ENCODE measurements around the gene DNER. TPM values are rescaled to one million over a fixed set of nuclear protein-coding genes. Genes with fewer than 3 reads are reported as not detected.

The DNER gene
- total and polyA plus RNA-seq, 2 donors (not counting 1 experiment from before 2014, with no cell fraction given) = not detected

DNA sequence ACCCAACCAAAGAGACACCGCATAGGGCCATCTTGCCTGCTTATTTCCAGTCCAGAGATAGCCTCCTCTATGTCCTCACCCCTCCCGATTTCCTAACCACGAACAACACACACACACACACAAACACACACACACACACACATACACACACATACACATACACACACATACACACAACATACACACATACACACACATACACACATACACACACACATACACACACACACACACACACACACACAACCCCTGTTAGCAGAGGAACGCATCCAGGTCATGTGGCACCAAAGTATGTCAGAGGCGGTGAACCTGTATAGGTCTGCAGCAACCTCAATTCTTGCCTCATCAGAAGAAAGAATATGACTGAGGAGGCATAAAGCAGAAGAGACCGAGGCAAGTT, 18.5 kb upstream of the DNER start:
- DNase-seq (no peak), ATAC-seq (ENCODE audit: low read depth) (no peak)
- Mint-ChIP-seq H3K9me3 (ENCODE audit: insufficient read depth) (peaks cover 6% of the 10 kb centered on the region), H3K4me1 (no peaks in the 10 kb centered on the region), H3K4me3 (no peak overlapping the region), H3K27me3 (peaks cover 17% of the 10 kb centered on the region), H3K27ac (no peak overlapping the region)
- H3K79me2 ChIP-seq (ENCODE audit: control insufficient read depth, insufficient read depth, low read length) = no peaks in the 10 kb centered on the region
- CTCF ChIA-PET = no interaction called here
- H3K4me2 ChIP-seq (replicated peaks; ENCODE audit: low read depth, low read length, poor library complexity, severe bottlenecking) = no peak overlapping the region
- H3K9ac ChIP-seq (ENCODE audit: low read length) = no peak overlapping the region
- WGBS (ENCODE audit: insufficient coverage) = 92% methylated on average over 4 of the region's 6 CpGs
- no peaks in the 10 kb centered on the region for H4K20me1 ChIP-seq (ENCODE audit: control insufficient read depth, insufficient read depth, low read length, poor library complexity, severe bottlenecking)
- POLR2A ChIA-PET = no interaction called here
- no peak overlapping the region for H3K27ac ChIP-seq (ENCODE audit: low read length in 2 of 2)
- no peak overlapping the region for H2AFZ ChIP-seq (ENCODE audit: insufficient read depth, low read depth, low read length, poor library complexity, severe bottlenecking)
- H3K4me3 ChIP-seq (ENCODE audit: control extremely low read depth in 1 of 5, extremely low read depth in 1 of 5, insufficient read depth in 1 of 5, low read depth in 2 of 5, low read length in 4 of 5) = no peak overlapping the region
- no peaks in the 10 kb centered on the region for H3K27me3 ChIP-seq (replicated peaks in 1 of 4; ENCODE audit: control extremely low read depth in 1 of 4, control insufficient read depth in 3 of 4, insufficient read depth in 4 of 4, low read length in 3 of 4)
- H3K9me3 ChIP-seq (ENCODE audit: control extremely low read depth in 1 of 3, control insufficient read depth in 2 of 3, insufficient read depth in 1 of 3, low read length in 2 of 3) = peaks cover 0 to 15% (median 12%) of the 10 kb centered on the region in 3 donors
- TF ChIP-seq, protein P1, sequence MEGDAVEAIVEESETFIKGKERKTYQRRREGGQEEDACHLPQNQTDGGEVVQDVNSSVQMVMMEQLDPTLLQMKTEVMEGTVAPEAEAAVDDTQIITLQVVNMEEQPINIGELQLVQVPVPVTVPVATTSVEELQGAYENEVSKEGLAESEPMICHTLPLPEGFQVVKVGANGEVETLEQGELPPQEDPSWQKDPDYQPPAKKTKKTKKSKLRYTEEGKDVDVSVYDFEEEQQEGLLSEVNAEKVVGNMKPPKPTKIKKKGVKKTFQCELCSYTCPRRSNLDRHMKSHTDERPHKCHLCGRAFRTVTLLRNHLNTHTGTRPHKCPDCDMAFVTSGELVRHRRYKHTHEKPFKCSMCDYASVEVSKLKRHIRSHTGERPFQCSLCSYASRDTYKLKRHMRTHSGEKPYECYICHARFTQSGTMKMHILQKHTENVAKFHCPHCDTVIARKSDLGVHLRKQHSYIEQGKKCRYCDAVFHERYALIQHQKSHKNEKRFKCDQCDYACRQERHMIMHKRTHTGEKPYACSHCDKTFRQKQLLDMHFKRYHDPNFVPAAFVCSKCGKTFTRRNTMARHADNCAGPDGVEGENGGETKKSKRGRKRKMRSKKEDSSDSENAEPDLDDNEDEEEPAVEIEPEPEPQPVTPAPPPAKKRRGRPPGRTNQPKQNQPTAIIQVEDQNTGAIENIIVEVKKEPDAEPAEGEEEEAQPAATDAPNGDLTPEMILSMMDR (IDR thresholded peaks at IDR 0.05) = no peak
- TF ChIP-seq EZH2 (IDR thresholded peaks at IDR 0.05; ENCODE audit: borderline replicate concordance, insufficient read depth, low read depth, low read length, poor library complexity, severe bottlenecking) = no peak
- H3K36me3 ChIP-seq (replicated peaks in 1 of 2; ENCODE audit: control extremely low read depth in 1 of 2, control insufficient read depth in 1 of 2, extremely low read depth in 1 of 2, insufficient read depth in 2 of 2, low read length in 1 of 2) = no peaks in the 10 kb centered on the region
- H3K4me1 ChIP-seq (ENCODE audit: control insufficient read depth in 2 of 2, insufficient read depth in 2 of 2, low read length in 2 of 2) = no peaks in the 10 kb centered on the region
- intact Hi-C loops (cut with micrococcal nuclease) = no loop called here

DNA sequence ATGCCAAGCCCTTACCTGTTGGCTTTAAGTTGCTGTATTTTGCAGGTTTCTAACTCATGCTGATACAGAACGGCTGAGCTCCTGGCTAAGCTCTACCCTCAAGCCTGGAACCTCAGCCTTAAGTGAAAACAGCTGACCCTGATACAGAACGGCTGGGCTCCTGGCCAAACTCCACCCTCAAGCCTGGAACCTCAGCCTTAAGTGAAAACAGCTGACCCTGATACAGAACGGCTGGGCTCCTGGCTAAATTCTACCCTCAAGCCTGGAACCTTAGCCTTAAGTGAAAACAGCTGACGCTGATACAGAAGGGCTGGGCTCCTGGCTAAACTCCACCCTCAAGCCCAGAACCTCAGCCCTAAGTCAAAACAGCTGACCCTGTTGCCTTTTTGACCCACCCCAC, 17.6 kb upstream of the DNER start:
- ChIA-PET POLR2A (no interaction called here), CTCF (no interaction called here)
- H3K4me1 ChIP-seq (ENCODE audit: control insufficient read depth in 2 of 2, insufficient read depth in 2 of 2, low read length in 2 of 2) = no peaks in the 10 kb centered on the region
- no peak overlapping the region for H2AFZ ChIP-seq (ENCODE audit: insufficient read depth, low read depth, low read length, poor library complexity, severe bottlenecking)
- ATAC-seq (ENCODE audit: low read depth) = no peak
- no peaks in the 10 kb centered on the region for H3K27me3 ChIP-seq (replicated peaks in 1 of 4; ENCODE audit: control extremely low read depth in 1 of 4, control insufficient read depth in 3 of 4, insufficient read depth in 4 of 4, low read length in 3 of 4)
- Mint-ChIP-seq H3K9me3 (ENCODE audit: insufficient read depth) (peaks cover under 1% of the 10 kb centered on the region), H3K27ac (no peak overlapping the region), H3K4me3 (no peak overlapping the region), H3K4me1 (no peaks in the 10 kb centered on the region), H3K27me3 (peaks cover 19% of the 10 kb centered on the region)
- 63% methylated on average over 3 of the region's 4 CpGs for WGBS (ENCODE audit: insufficient coverage)
- TF ChIP-seq, protein P1 (IDR thresholded peaks at IDR 0.05) = no peak
- no peak for TF ChIP-seq EZH2 (IDR thresholded peaks at IDR 0.05; ENCODE audit: borderline replicate concordance, insufficient read depth, low read depth, low read length, poor library complexity, severe bottlenecking)
- no peak for DNase-seq
- no peaks in the 10 kb centered on the region for H3K79me2 ChIP-seq (ENCODE audit: control insufficient read depth, insufficient read depth, low read length)
- H3K36me3 ChIP-seq (replicated peaks in 1 of 2; ENCODE audit: control extremely low read depth in 1 of 2, control insufficient read depth in 1 of 2, extremely low read depth in 1 of 2, insufficient read depth in 2 of 2, low read length in 1 of 2) = no peaks in the 10 kb centered on the region
- peaks cover 0 to 15% (median 3%) of the 10 kb centered on the region in 3 donors for H3K9me3 ChIP-seq (ENCODE audit: control extremely low read depth in 1 of 3, control insufficient read depth in 2 of 3, insufficient read depth in 1 of 3, low read length in 2 of 3)
- no peak overlapping the region for H3K4me3 ChIP-seq (ENCODE audit: control extremely low read depth in 1 of 5, extremely low read depth in 1 of 5, insufficient read depth in 1 of 5, low read depth in 2 of 5, low read length in 4 of 5)
- no peak overlapping the region for H3K9ac ChIP-seq (ENCODE audit: low read length)
- intact Hi-C loops (cut with micrococcal nuclease) = no loop called here
- H3K27ac ChIP-seq (ENCODE audit: low read length in 2 of 2) = no peak overlapping the region
- H3K4me2 ChIP-seq (replicated peaks; ENCODE audit: low read depth, low read length, poor library complexity, severe bottlenecking) = no peak overlapping the region
- H4K20me1 ChIP-seq (ENCODE audit: control insufficient read depth, insufficient read depth, low read length, poor library complexity, severe bottlenecking) = no peaks in the 10 kb centered on the region
